Non-pigmented ciliary epithelial cell (primary cell): ENCODE measurements around the gene PDE4B.

Source experiments
- DNase-seq: peaks from one replicate; pipeline ENCODE4 v3.0.0-alpha.2; 2010; ENCODE audit warnings: low read depth

Gene PDE4B

GRCh38 chr1:65792669-65793358 lies at the start of gene PDE4B:
PDE4B (plus strand) TSS chr1:65792895.
- DNase-seq = no peak

GRCh38 chr1:65744731-65745130 lies 48.0 kb upstream of the PDE4B start:
- no peak for DNase-seq

- no peak for DNase-seq
Observed at GRCh38 chr1:65751961-65752360, 40.7 kb upstream of the PDE4B start.

GRCh38 chr1:65756616-65757015 lies 36.1 kb upstream of the PDE4B start:
- no peak for DNase-seq

- no peak for DNase-seq
Observed at GRCh38 chr1:65757531-65757930, 35.2 kb upstream of the PDE4B start.

GRCh38 chr1:65758128-65758527 lies 34.6 kb upstream of the PDE4B start:
- DNase-seq = no peak

- no peak for DNase-seq
Observed at GRCh38 chr1:65759516-65759915, 33.2 kb upstream of the PDE4B start.

GRCh38 chr1:65762081-65762862 lies 30.4 kb upstream of the PDE4B start:
- no peak for DNase-seq

GRCh38 chr1:65764052-65764451 lies 28.6 kb upstream of the PDE4B start:
- no peak for DNase-seq

GRCh38 chr1:65765631-65766030 lies 27.1 kb upstream of the PDE4B start:
- no peak for DNase-seq

- DNase-seq = no peak
Observed at GRCh38 chr1:65769636-65770035, 23.1 kb upstream of the PDE4B start.

- DNase-seq = no peak
Observed at GRCh38 chr1:65772607-65773006, 20.1 kb upstream of the PDE4B start.

- DNase-seq = no peak
Observed at GRCh38 chr1:65773391-65774123, 19.1 kb upstream of the PDE4B start.

GRCh38 chr1:65788762-65789161 lies 3.9 kb upstream of the PDE4B start:
- DNase-seq = no peak

- no peak for DNase-seq
Observed at GRCh38 chr1:65791396-65791795, 1.3 kb upstream of the PDE4B start.

GRCh38 chr1:65791801-65792668 lies 660 bp upstream of the PDE4B start:
- DNase-seq = no peak

- DNase-seq = no peak
Observed at GRCh38 chr1:65793359-65793732, 651 bp downstream of the PDE4B start.

- DNase-seq = no peak
Observed at GRCh38 chr1:65795311-65795710, 2.6 kb downstream of the PDE4B start.

- DNase-seq = no peak
Observed at GRCh38 chr1:65799601-65800000, 6.9 kb downstream of the PDE4B start.

- DNase-seq = no peak
Observed at GRCh38 chr1:65804584-65804983, 11.9 kb downstream of the PDE4B start.

- DNase-seq = peak; percentile 71
Observed at GRCh38 chr1:65812065-65812464, 19.4 kb downstream of the PDE4B start.

- DNase-seq = no peak
Observed at GRCh38 chr1:65813956-65814355, 21.3 kb downstream of the PDE4B start.
